WTC11 (cell line): Measurements from ENCODE around the gene C1QL1. TPM values are rescaled to one million over a fixed set of nuclear protein-coding genes. Genes with fewer than 3 reads are reported as not detected.
A peak's percentile ranks its signal among the peaks of the same experiment; 100 is the strongest.

Experiments used
- ARID4B ChIP-seq: sonication (generic); formaldehyde crosslinking; IDR thresholded peaks from 2 replicates; pipeline ENCODE4 v1.8.0; 2023; ENCODE audit warnings: missing genetic modification reagents, mild to moderate bottlenecking, borderline replicate concordance
- CBFB ChIP-seq: sonication (generic); formaldehyde crosslinking; IDR thresholded peaks from 2 replicates; pipeline ENCODE4 v1.8.1; 2022; ENCODE audit warnings: mild to moderate bottlenecking, low read depth, missing genetic modification reagents
- CREM ChIP-seq: sonication (generic); formaldehyde crosslinking; IDR thresholded peaks from 2 replicates; pipeline ENCODE4 v1.8.1; 2022; ENCODE audit warnings: mild to moderate bottlenecking, missing genetic modification reagents, moderate library complexity
- E2F1 ChIP-seq: sonication (generic); formaldehyde crosslinking; IDR thresholded peaks from 2 replicates; pipeline ENCODE4 v1.8.0; 2022; ENCODE audit warnings: mild to moderate bottlenecking, missing genetic modification reagents
- ETV6 ChIP-seq: sonication (generic); formaldehyde crosslinking; IDR thresholded peaks from 2 replicates; pipeline ENCODE4 v1.8.1; 2022; ENCODE audit warnings: mild to moderate bottlenecking, missing genetic modification reagents
- FOXJ3 ChIP-seq: sonication (generic); formaldehyde crosslinking; IDR thresholded peaks from 2 replicates; pipeline ENCODE4 v1.9.0; 2021; ENCODE audit warnings: missing genetic modification reagents, mild to moderate bottlenecking, borderline replicate concordance
- FOXP1 ChIP-seq: sonication (generic); formaldehyde crosslinking; IDR thresholded peaks from 2 replicates; pipeline ENCODE4 v1.8.0; 2022; ENCODE audit warnings: missing genetic modification reagents, mild to moderate bottlenecking, moderate library complexity, borderline replicate concordance
- HMGA2 ChIP-seq: fragments of 250-450 bp; sonication (Bioruptor Pico); IDR thresholded peaks from 2 replicates; pipeline ENCODE4 v1.4.0; 2021; ENCODE audit warnings: mild to moderate bottlenecking, moderate library complexity
- HMGXB4 ChIP-seq: sonication (generic); formaldehyde crosslinking; IDR thresholded peaks from 2 replicates; pipeline ENCODE4 v1.8.1; 2023; ENCODE audit warnings: mild to moderate bottlenecking, moderate library complexity, missing genetic modification reagents
- JAZF1 ChIP-seq: fragments of 250-450 bp; sonication (Bioruptor Pico); IDR thresholded peaks from 2 replicates; pipeline ENCODE4 v1.9.0; 2021; ENCODE audit warnings: moderate library complexity, mild to moderate bottlenecking, inconsistent platforms
- MYBL2 ChIP-seq: sonication (generic); formaldehyde crosslinking; IDR thresholded peaks from 2 replicates; pipeline ENCODE4 v1.8.1; 2023; ENCODE audit warnings: mild to moderate bottlenecking, moderate library complexity, missing genetic modification reagents
- PREB ChIP-seq: sonication (generic); formaldehyde crosslinking; IDR thresholded peaks from 2 replicates; pipeline ENCODE4 v1.8.1; 2022; ENCODE audit warnings: mild to moderate bottlenecking, missing genetic modification reagents, moderate library complexity, borderline replicate concordance
- PRRX2 ChIP-seq: fragments of 250-450 bp; sonication (Bioruptor Pico); IDR thresholded peaks from 2 replicates; pipeline ENCODE4 v1.8.0; 2021; ENCODE audit warnings: mild to moderate bottlenecking
- RORB ChIP-seq: fragments of 250-450 bp; sonication (Bioruptor Pico); IDR thresholded peaks from 2 replicates; pipeline ENCODE4 v1.9.0; 2021; ENCODE audit warnings: mild to moderate bottlenecking
- SMAD4 ChIP-seq: sonication (generic); formaldehyde crosslinking; IDR thresholded peaks from 2 replicates; pipeline ENCODE4 v1.8.0; 2022; ENCODE audit warnings: mild to moderate bottlenecking, missing genetic modification reagents
- SP1 ChIP-seq: sonication (generic); formaldehyde crosslinking; conservative IDR thresholded peaks from 2 replicates; pipeline ENCODE4 v1.8.1; 2022; ENCODE audit warnings: missing genetic modification reagents
- TCF7 ChIP-seq: sonication (generic); formaldehyde crosslinking; IDR thresholded peaks from 2 replicates; pipeline ENCODE4 v1.8.0; 2022; ENCODE audit warnings: mild to moderate bottlenecking, low read depth, missing genetic modification reagents, moderate library complexity
- ZBTB43 ChIP-seq: sonication (generic); formaldehyde crosslinking; IDR thresholded peaks from 2 replicates; pipeline ENCODE4 v1.8.1; 2023; ENCODE audit warnings: mild to moderate bottlenecking, missing genetic modification reagents
- ZNF121 ChIP-seq: sonication (generic); formaldehyde crosslinking; IDR thresholded peaks from 2 replicates; pipeline ENCODE4 v1.8.0; 2023; ENCODE audit warnings: missing genetic modification reagents
- ZNF138 ChIP-seq: sonication (generic); formaldehyde crosslinking; conservative IDR thresholded peaks from 2 replicates; pipeline ENCODE4 v1.8.1; 2022; ENCODE audit warnings: mild to moderate bottlenecking, moderate library complexity, missing genetic modification reagents
- ZNF219 ChIP-seq: sonication (generic); formaldehyde crosslinking; IDR thresholded peaks from 2 replicates; pipeline ENCODE4 v1.8.0; 2023; ENCODE audit warnings: missing genetic modification reagents, mild to moderate bottlenecking, borderline replicate concordance
- ZNF232 ChIP-seq: sonication (generic); formaldehyde crosslinking; IDR thresholded peaks from 2 replicates; pipeline ENCODE4 v1.8.0; 2022; ENCODE audit warnings: mild to moderate bottlenecking, missing genetic modification reagents
- ZNF423 ChIP-seq: fragments of 250-450 bp; sonication (Bioruptor Pico); IDR thresholded peaks from 2 replicates; pipeline ENCODE4 v2.1.2; 2022; ENCODE audit warnings: mild to moderate bottlenecking, moderate library complexity
- ZNF671 ChIP-seq: fragments of 250-450 bp; sonication (Bioruptor Pico); IDR thresholded peaks from 2 replicates; pipeline ENCODE4 v1.8.0; 2021; ENCODE audit warnings: mild to moderate bottlenecking
- ZSCAN18 ChIP-seq: fragments of 250-450 bp; sonication (Bioruptor Pico); IDR thresholded peaks from 2 replicates; pipeline ENCODE4 v2.1.2; 2022; ENCODE audit warnings: mild to moderate bottlenecking, moderate library complexity
- total RNA-seq: library from RNA; stranded (reverse); gene quantifications from 3 replicates; pipeline ENCODE4 v1.2.3, GENCODE V29; 2021

C1QL1 gene
- total RNA-seq, 1 experiment from 2014 or later: 13.4 TPM

GRCh38 chr17:44947461-44948314 lies 20.4 kb downstream of the C1QL1 start, which contains the start of gene KIF18B (continued):
- TF ChIP-seq ETV6 (CRISPR knock-in tag): no peak; the same call in 1 of the 2 replicates
- no peak for TF ChIP-seq ZSCAN18 (CRISPR knock-in tag)
- TF ChIP-seq ZNF121 (CRISPR knock-in tag): no peak
- no peak for TF ChIP-seq ZNF219 (CRISPR knock-in tag)
- no peak for TF ChIP-seq SMAD4
- TF ChIP-seq ZNF138: no peak
- no peak for TF ChIP-seq PRRX2 (CRISPR knock-in tag)
- TF ChIP-seq ARID4B: no peak; the same call in 1 of the 2 replicates
- no peak for TF ChIP-seq ZNF671
- peak; percentile 69; the same call in 1 of the 2 replicates for TF ChIP-seq ZBTB43 (CRISPR knock-in tag)
- no peak for TF ChIP-seq FOXJ3 (CRISPR knock-in tag)
- TF ChIP-seq CREM: peak; percentile 32; the same call in 1 of the 2 replicates
- TF ChIP-seq MYBL2: peak; percentile 99
- TF ChIP-seq HMGXB4: peak; percentile 44; the same call in 1 of the 2 replicates
- no peak for TF ChIP-seq RORB (CRISPR knock-in tag)
- no peak for TF ChIP-seq JAZF1 (CRISPR knock-in tag)
- TF ChIP-seq FOXP1 (CRISPR knock-in tag): peak; percentile 91
- TF ChIP-seq TCF7 (CRISPR knock-in tag): peak; percentile 36; the same call in 1 of the 2 replicates
- TF ChIP-seq HMGA2 (CRISPR knock-in tag): no peak
- peak; percentile 72 for TF ChIP-seq ZNF232 (CRISPR knock-in tag)
- TF ChIP-seq PREB (CRISPR knock-in tag): peak; percentile 62; the same call in 1 of the 2 replicates
- no peak for TF ChIP-seq E2F1 (CRISPR knock-in tag)
- no peak; the same call in 1 of the 2 replicates for TF ChIP-seq SP1 (CRISPR knock-in tag)
- peak; percentile 62; the same call in 1 of the 2 replicates for TF ChIP-seq CBFB (CRISPR knock-in tag)
- no peak for TF ChIP-seq ZNF423
